LHCN-M2 (cell line): ENCODE measurements around the gene NME8. TPM values are rescaled to one million over a fixed set of nuclear protein-coding genes. Genes with fewer than 3 reads are reported as not detected.
"Not testable (repeated sequence)": the region's sequence is repeated elsewhere in the genome, so short reads cannot be mapped to it uniquely, and the experiment has no call there.

Experiments used
- DNase-seq: peaks from one replicate; pipeline ENCODE4 v3.0.0-alpha.2; 2012; ENCODE audit warnings: low read depth
- polyA plus RNA-seq: library from polyadenylated mRNA; unstranded; fragments of >200 nt; gene quantifications from one replicate; pipeline ENCODE4 v1.2.1, GENCODE V29; 2012; ENCODE audit warnings: missing spikeins
- total RNA-seq: library from RNA; depleted of rRNA; stranded (reverse); fragments of >200 nt; gene quantifications from 2 replicates; pipeline ENCODE4 v1.2.3, GENCODE V29; 2014; rRNA removed

NME8 gene
- not detected in 2 replicates for total RNA-seq
- polyA plus RNA-seq = not detected

GRCh38 chr7:37848297-37848696 lies at the start of gene NME8:
TSS of gene NME8 (plus strand) at chr7:37848597. CDS start at chr7:37850267, 1,670 bp downstream.
- no peak for DNase-seq

- no peak for DNase-seq
Observed at GRCh38 chr7:37806152-37806551, 42.2 kb upstream of the NME8 start.

- DNase-seq = not testable (repeated sequence)
Observed at GRCh38 chr7:37812161-37812580, 36.2 kb upstream of the NME8 start.

- DNase-seq = no peak
Observed at GRCh38 chr7:37815671-37816371, 32.6 kb upstream of the NME8 start.

GRCh38 chr7:37816922-37817590 lies 31.3 kb upstream of the NME8 start:
- DNase-seq = no peak

- no peak for DNase-seq
Observed at GRCh38 chr7:37817591-37817960, 30.8 kb upstream of the NME8 start.

- no peak for DNase-seq
Observed at GRCh38 chr7:37817996-37818720, 30.2 kb upstream of the NME8 start.

GRCh38 chr7:37820708-37821468 lies 27.5 kb upstream of the NME8 start:
- no peak for DNase-seq

GRCh38 chr7:37822946-37823345 lies 25.5 kb upstream of the NME8 start:
- no peak for DNase-seq

GRCh38 chr7:37823557-37823956 lies 24.8 kb upstream of the NME8 start:
- DNase-seq = no peak

- DNase-seq = no peak
Observed at GRCh38 chr7:37825038-37825437, 23.4 kb upstream of the NME8 start.

GRCh38 chr7:37826825-37827224 lies 21.6 kb upstream of the NME8 start:
- no peak for DNase-seq

- no peak for DNase-seq
Observed at GRCh38 chr7:37831244-37831643, 17.2 kb upstream of the NME8 start.

- DNase-seq = peak; percentile 55
Observed at GRCh38 chr7:37832194-37832593, 16.2 kb upstream of the NME8 start.

- peak; percentile 45 for DNase-seq
Observed at GRCh38 chr7:37833107-37833817, 15.1 kb upstream of the NME8 start.

GRCh38 chr7:37833818-37834146 lies 14.6 kb upstream of the NME8 start:
- DNase-seq = no peak

- DNase-seq = peak; percentile 3
Observed at GRCh38 chr7:37853468-37853867, 5.1 kb downstream of the NME8 start.

- DNase-seq = no peak
Observed at GRCh38 chr7:37882086-37882485, 33.7 kb downstream of the NME8 start.

GRCh38 chr7:37893359-37893758 lies 45.0 kb downstream of the NME8 start:
- DNase-seq = no peak

GRCh38 chr7:37894671-37895070 lies 46.3 kb downstream of the NME8 start:
- DNase-seq = no peak

GRCh38 chr7:37899712-37900247 lies 51.4 kb downstream of the NME8 start:
- no peak for DNase-seq
